Fibroblast of lung (primary cell): ENCODE measurements around the gene EYS. TPM values are rescaled to one million over a fixed set of nuclear protein-coding genes. Genes with fewer than 3 reads are reported as not detected.
"Not testable (repeated sequence)": the region's sequence is repeated elsewhere in the genome, so short reads cannot be mapped to it uniquely, and the experiment has no call there.

Experiments used
- DNase-seq, 2 donors: peaks; one replicate each; pipeline versions ENCODE4 v3.0.0 to v3.0.0-alpha.2; 2010; ENCODE audit warnings: low read depth in 2 of 2
- H2AFZ ChIP-seq: 2 replicates; pipeline ENCODE4 v1.5.1; 2012; ENCODE audit warnings: low read length, control low read depth, inconsistent platforms
- H3K27ac ChIP-seq: 2 replicates; pipeline ENCODE4 v1.5.1; 2011; ENCODE audit warnings: low read length, control low read depth; ENCODE audit not compliant: insufficient read depth
- H3K27me3 ChIP-seq: 2 replicates; pipeline ENCODE4 v1.5.1; 2011; ENCODE audit warnings: mild to moderate bottlenecking, low read length; ENCODE audit not compliant: control insufficient read depth, insufficient read depth
- H3K36me3 ChIP-seq: 2 replicates; pipeline ENCODE4 v1.5.1; 2011; ENCODE audit warnings: low read length; ENCODE audit not compliant: control insufficient read depth, insufficient read depth
- H3K4me1 ChIP-seq: 2 replicates; pipeline ENCODE4 v1.5.1; 2011; ENCODE audit warnings: low read length; ENCODE audit not compliant: control insufficient read depth, insufficient read depth; ENCODE audit errors: extremely low read depth
- H3K4me2 ChIP-seq: 2 replicates; pipeline ENCODE4 v1.5.1; 2011; ENCODE audit warnings: low read length, control low read depth; ENCODE audit not compliant: insufficient read depth; ENCODE audit errors: extremely low read depth
- H3K4me3 ChIP-seq, 4 experiments: fragments of 200-600 bp in 1 of 4; sonication (generic) in 1 of 4; replicated peaks in 1 of 4; 2 replicates each; pipeline ENCODE4 v1.5.1; 2011 to 2016; ENCODE audit warnings: low read length in 4 of 4, low read depth in 3 of 4, mild to moderate bottlenecking in 3 of 4, control low read depth in 2 of 4, inconsistent platforms in 1 of 4, mixed read lengths in 1 of 4; ENCODE audit not compliant: insufficient read depth in 1 of 4; ENCODE audit errors: control extremely low read depth in 1 of 4
- H3K79me2 ChIP-seq: 2 replicates; pipeline ENCODE4 v1.5.1; 2012; ENCODE audit warnings: mild to moderate bottlenecking, low read length, inconsistent platforms; ENCODE audit not compliant: control insufficient read depth, insufficient read depth
- H3K9ac ChIP-seq: 2 replicates; pipeline ENCODE4 v1.5.1; 2011; ENCODE audit warnings: mild to moderate bottlenecking, low read length, control low read depth; ENCODE audit not compliant: insufficient read depth
- H3K9me3 ChIP-seq: 2 replicates; pipeline ENCODE4 v1.5.1; 2012; ENCODE audit warnings: low read depth, low read length; ENCODE audit not compliant: control insufficient read depth, insufficient read depth
- H4K20me1 ChIP-seq: 2 replicates; pipeline ENCODE4 v1.5.1; 2011; ENCODE audit warnings: low read length; ENCODE audit not compliant: control insufficient read depth, insufficient read depth; ENCODE audit errors: extremely low read depth
- EZH2 ChIP-seq: IDR thresholded peaks from 2 replicates; pipeline ENCODE4 v1.5.1; 2012; ENCODE audit warnings: low read length, control low read depth, mild to moderate bottlenecking; ENCODE audit errors: missing control alignments
- polyA plus RNA-seq, 2 donors: library from polyadenylated mRNA; depleted of rRNA in 1 of 2; stranded (reverse) in 1 of 2; unstranded in 1 of 2; fragments of >200 nt; gene quantifications; 2 replicates each; pipeline ENCODE4 v1.2.1, GENCODE V29; 2011 to 2012; ENCODE audit warnings: missing spikeins in 1 of 2
- total RNA-seq: library from RNA; depleted of rRNA; stranded (reverse); fragments of >200 nt; gene quantifications from 2 replicates; pipeline ENCODE4 v1.2.1, GENCODE V29; 2014
- TF ChIP-seq, protein P1 (sequence below), 2 donors: IDR thresholded peaks in 1 of 2; conservative IDR thresholded peaks in 1 of 2; 1 replicate in 1 of 2; 2 replicates in 1 of 2; pipeline ENCODE4 v1.5.1; 2011 to 2012; ENCODE audit warnings: low read length in 2 of 2, control low read depth in 1 of 2, inconsistent platforms in 1 of 2, low read depth in 1 of 2, mild to moderate bottlenecking in 1 of 2

EYS gene
- total and polyA plus RNA-seq, 2 donors (not counting 1 experiment from before 2014, with no cell fraction given): under 0.01 TPM; not detected in 1

DNA sequence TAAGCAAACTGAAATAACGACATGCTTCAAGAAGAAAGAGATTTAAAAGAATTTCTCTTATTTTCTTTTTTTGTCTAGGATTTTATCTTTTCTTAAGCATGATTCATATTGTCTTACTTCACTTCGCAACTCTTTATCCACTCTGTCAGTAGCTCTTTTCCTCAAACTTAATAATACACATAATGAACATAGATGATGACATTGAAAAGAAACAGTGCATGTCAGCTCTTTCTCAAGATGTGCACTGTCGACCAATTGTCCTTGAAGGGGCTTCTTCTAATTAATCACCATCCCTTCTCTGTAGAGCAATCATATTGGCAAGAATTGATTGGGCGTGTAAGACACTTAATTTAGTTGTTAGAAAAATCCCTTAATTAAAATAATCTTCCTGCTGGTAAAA, 356.5 kb downstream of the EYS start:
- H3K79me2 ChIP-seq: no peaks in the 10 kb centered on the region
- no peaks in the 10 kb centered on the region for H3K36me3 ChIP-seq
- no peak for DNase-seq
- no peak overlapping the region for H3K27ac ChIP-seq
- no peaks in the 10 kb centered on the region for H3K9me3 ChIP-seq
- H3K9ac ChIP-seq: no peak overlapping the region
- H4K20me1 ChIP-seq: no peaks in the 10 kb centered on the region
- TF ChIP-seq, protein P1, sequence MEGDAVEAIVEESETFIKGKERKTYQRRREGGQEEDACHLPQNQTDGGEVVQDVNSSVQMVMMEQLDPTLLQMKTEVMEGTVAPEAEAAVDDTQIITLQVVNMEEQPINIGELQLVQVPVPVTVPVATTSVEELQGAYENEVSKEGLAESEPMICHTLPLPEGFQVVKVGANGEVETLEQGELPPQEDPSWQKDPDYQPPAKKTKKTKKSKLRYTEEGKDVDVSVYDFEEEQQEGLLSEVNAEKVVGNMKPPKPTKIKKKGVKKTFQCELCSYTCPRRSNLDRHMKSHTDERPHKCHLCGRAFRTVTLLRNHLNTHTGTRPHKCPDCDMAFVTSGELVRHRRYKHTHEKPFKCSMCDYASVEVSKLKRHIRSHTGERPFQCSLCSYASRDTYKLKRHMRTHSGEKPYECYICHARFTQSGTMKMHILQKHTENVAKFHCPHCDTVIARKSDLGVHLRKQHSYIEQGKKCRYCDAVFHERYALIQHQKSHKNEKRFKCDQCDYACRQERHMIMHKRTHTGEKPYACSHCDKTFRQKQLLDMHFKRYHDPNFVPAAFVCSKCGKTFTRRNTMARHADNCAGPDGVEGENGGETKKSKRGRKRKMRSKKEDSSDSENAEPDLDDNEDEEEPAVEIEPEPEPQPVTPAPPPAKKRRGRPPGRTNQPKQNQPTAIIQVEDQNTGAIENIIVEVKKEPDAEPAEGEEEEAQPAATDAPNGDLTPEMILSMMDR (conservative IDR thresholded peaks at IDR 0.05 in 1 of 2, IDR thresholded peaks at IDR 0.05 in 1 of 2; ENCODE audit: low read depth in 1 of 2, low read length in 2 of 2): no peak
- TF ChIP-seq EZH2: no peak
- no peaks in the 10 kb centered on the region for H3K27me3 ChIP-seq
- H3K4me1 ChIP-seq: no peaks in the 10 kb centered on the region
- no peak overlapping the region for H3K4me3 ChIP-seq
- no peak overlapping the region for H3K4me2 ChIP-seq
- no peak overlapping the region for H2AFZ ChIP-seq

DNA sequence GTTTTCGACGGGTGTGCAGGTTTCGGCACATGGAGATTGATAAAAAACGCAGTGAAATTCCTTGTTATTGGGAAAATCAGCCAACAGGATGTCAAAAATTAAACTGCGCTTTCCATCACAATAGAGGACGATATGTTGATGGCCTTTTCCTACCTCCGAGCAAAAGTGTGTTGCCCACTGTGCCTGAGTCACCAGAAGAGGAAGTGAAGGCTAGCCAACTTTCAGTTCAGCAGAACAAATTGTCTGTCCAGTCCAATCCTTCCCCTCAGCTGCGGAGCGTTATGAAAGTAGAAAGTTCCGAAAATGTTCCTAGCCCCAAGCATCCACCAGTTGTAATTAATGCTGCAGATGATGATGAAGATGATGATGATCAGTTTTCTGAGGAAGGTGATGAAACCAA, 404.4 kb downstream of the EYS start:
- not testable (repeated sequence) for H3K9me3 ChIP-seq, H4K20me1 ChIP-seq, H2AFZ ChIP-seq, H3K36me3 ChIP-seq, H3K27ac ChIP-seq, H3K27me3 ChIP-seq, H3K4me1 ChIP-seq, H3K9ac ChIP-seq, H3K4me2 ChIP-seq, H3K4me3 ChIP-seq, DNase-seq, H3K79me2 ChIP-seq

DNA sequence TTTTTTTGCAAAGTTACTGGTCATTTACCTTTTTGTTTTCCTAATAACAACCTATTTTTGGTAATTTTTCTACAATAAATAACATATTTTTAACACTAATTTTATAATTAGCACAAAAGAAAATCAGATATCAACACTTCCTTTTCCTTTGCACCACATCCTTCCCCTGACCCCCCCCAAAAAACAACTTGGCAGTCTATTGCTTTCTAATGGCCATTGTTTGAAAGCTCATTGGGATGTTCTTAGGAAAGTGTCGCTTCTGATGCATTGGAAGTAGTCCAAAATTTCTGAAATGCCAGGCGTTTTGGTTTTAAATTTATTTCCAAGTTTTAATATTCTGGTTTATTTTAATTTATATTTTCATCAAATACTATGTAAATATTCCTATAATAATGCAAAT, 407.8 kb downstream of the EYS start:
- H3K4me3 ChIP-seq: no peak overlapping the region
- no peaks in the 10 kb centered on the region for H3K79me2 ChIP-seq
- H3K36me3 ChIP-seq: no peaks in the 10 kb centered on the region
- no peak overlapping the region for H3K9ac ChIP-seq
- H2AFZ ChIP-seq: no peak overlapping the region
- no peaks in the 10 kb centered on the region for H3K9me3 ChIP-seq
- no peak for TF ChIP-seq EZH2
- TF ChIP-seq, protein P1 (conservative IDR thresholded peaks at IDR 0.05 in 1 of 2, IDR thresholded peaks at IDR 0.05 in 1 of 2; ENCODE audit: low read depth in 1 of 2, low read length in 2 of 2): no peak
- no peaks in the 10 kb centered on the region for H4K20me1 ChIP-seq
- no peak for DNase-seq
- H3K27ac ChIP-seq: no peak overlapping the region
- no peaks in the 10 kb centered on the region for H3K4me1 ChIP-seq
- no peak overlapping the region for H3K4me2 ChIP-seq
- H3K27me3 ChIP-seq: no peaks in the 10 kb centered on the region

DNA sequence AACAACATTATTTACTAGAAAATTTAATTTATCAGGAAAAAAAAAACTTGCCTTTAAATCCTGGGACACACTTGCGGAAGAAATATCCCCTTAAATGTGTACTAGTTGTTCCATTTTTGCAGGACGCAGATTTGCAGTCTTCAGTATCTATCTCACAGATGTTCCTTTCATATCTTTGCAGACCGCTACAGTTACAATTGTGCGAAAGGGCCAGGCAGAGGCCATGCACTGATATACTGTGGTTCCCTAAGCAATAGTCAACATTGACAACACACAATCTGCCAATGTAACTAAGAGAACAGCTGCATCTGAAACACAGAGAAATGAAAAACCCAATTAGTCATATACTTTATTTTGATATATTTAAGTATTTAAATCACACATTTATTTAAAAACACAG, 411.2 kb downstream of the EYS start:
- H3K36me3 ChIP-seq: no peaks in the 10 kb centered on the region
- DNase-seq: no peak
- H3K4me1 ChIP-seq: no peaks in the 10 kb centered on the region
- H2AFZ ChIP-seq: no peak overlapping the region
- no peak overlapping the region for H3K4me2 ChIP-seq
- no peaks in the 10 kb centered on the region for H3K9me3 ChIP-seq
- H3K79me2 ChIP-seq: no peaks in the 10 kb centered on the region
- H4K20me1 ChIP-seq: no peaks in the 10 kb centered on the region
- TF ChIP-seq, protein P1 (conservative IDR thresholded peaks at IDR 0.05 in 1 of 2, IDR thresholded peaks at IDR 0.05 in 1 of 2; ENCODE audit: low read depth in 1 of 2, low read length in 2 of 2): no peak
- no peak for TF ChIP-seq EZH2
- no peak overlapping the region for H3K27ac ChIP-seq
- no peaks in the 10 kb centered on the region for H3K27me3 ChIP-seq
- H3K9ac ChIP-seq: no peak overlapping the region
- H3K4me3 ChIP-seq: no peak overlapping the region
